HepG2 (cell line): ENCODE data around the gene KATNB1. TPM values are rescaled to one million over a fixed set of nuclear protein-coding genes. Genes with fewer than 3 reads are reported as not detected.

ENCODE experiments used
- CREM ChIP-seq, 2 experiments: sonication (generic) in 1 of 2; formaldehyde crosslinking in 1 of 2; IDR thresholded peaks; 2 replicates each; pipeline versions ENCODE4 v1.4.0 to v1.6.1; 2016 to 2020; ENCODE audit warnings: antibody characterized with exemption in 1 of 2, mild to moderate bottlenecking in 1 of 2, missing genetic modification reagents in 1 of 2
- DBP ChIP-seq: sonication (generic); formaldehyde crosslinking; IDR thresholded peaks from 2 replicates; pipeline ENCODE4 v1.4.0; 2020; ENCODE audit warnings: missing genetic modification reagents; ENCODE audit errors: not compliant biosample characterization
- IRF2 ChIP-seq: IDR thresholded peaks from 2 replicates; pipeline ENCODE4 v1.6.1; 2018; ENCODE audit warnings: missing genetic modification reagents, missing compliant biosample characterization
- MBNL3 ChIP-seq: fragments of 250-450 bp; sonication (Bioruptor Pico); conservative IDR thresholded peaks from 2 replicates; pipeline ENCODE4 v1.8.0; 2022; ENCODE audit warnings: mild to moderate bottlenecking, inconsistent platforms
- NFYB ChIP-seq: sonication (generic); formaldehyde crosslinking; IDR thresholded peaks from 2 replicates; pipeline ENCODE4 v1.4.0; 2020; ENCODE audit warnings: missing genetic modification reagents
- PRPF4 ChIP-seq: fragments of 200-400 bp; formaldehyde crosslinking; IDR thresholded peaks from 2 replicates; pipeline ENCODE4 v1.6.1; 2016; ENCODE audit warnings: low read length, low read depth; ENCODE audit not compliant: poor library complexity, severe bottlenecking
- RBM22 ChIP-seq: fragments of 200-400 bp; formaldehyde crosslinking; optimal IDR thresholded peaks from 2 replicates; pipeline ENCODE3; 2017; ENCODE audit warnings: mild to moderate bottlenecking, low read length, moderate library complexity
- RCOR2 ChIP-seq: IDR thresholded peaks from 2 replicates; pipeline ENCODE4 v1.6.1; 2016; ENCODE audit warnings: missing biosample characterization, missing genetic modification reagents
- RXRA ChIP-seq: sonication (generic); formaldehyde crosslinking; IDR thresholded peaks from 2 replicates; pipeline ENCODE4 v1.5.1; 2020; ENCODE audit warnings: missing genetic modification reagents
- ZFP82 ChIP-seq: sonication (generic); formaldehyde crosslinking; IDR thresholded peaks from 2 replicates; pipeline ENCODE4 v1.5.1; 2020; ENCODE audit warnings: mild to moderate bottlenecking, missing genetic modification reagents, borderline replicate concordance
- ZNF503 ChIP-seq: sonication (generic); formaldehyde crosslinking; IDR thresholded peaks from 2 replicates; pipeline ENCODE4 v1.4.0; 2020; ENCODE audit warnings: missing genetic modification reagents
- ZNF598 ChIP-seq: sonication (generic); formaldehyde crosslinking; IDR thresholded peaks from 2 replicates; pipeline ENCODE4 v1.5.1; 2020; ENCODE audit warnings: mild to moderate bottlenecking, missing genetic modification reagents, borderline replicate concordance
- polyA plus RNA-seq, 8 experiments: library from polyadenylated mRNA; depleted of rRNA in 3 of 8; stranded (reverse) in 7 of 8; unstranded in 1 of 8; fragments of >200 nt; fragmentation: Illumina TruSeq in 4 of 8; extraction: Trizol in 4 of 8; gene quantifications; 2 replicates each; pipeline versions ENCODE4 v1.2.1 to v1.2.3, GENCODE V29; 2011 to 2016; ENCODE audit warnings: low read depth in 4 of 8, missing spikeins in 1 of 8, mixed read lengths in 1 of 8; ENCODE audit not compliant: insufficient read depth in 1 of 8
- total RNA-seq, 5 experiments: library from RNA; depleted of rRNA; stranded (reverse); fragments of >200 nt; fragmentation: Illumina TruSeq; extraction: Trizol; gene quantifications; 2 replicates each; pipeline ENCODE4 v1.2.3, GENCODE V29; 2016; ENCODE audit warnings: low read depth in 1 of 5
- TF ChIP-seq, protein P1 (sequence below): sonication (generic); formaldehyde crosslinking; IDR thresholded peaks from 2 replicates; pipeline ENCODE4 v1.4.0; 2020; ENCODE audit warnings: missing genetic modification reagents
- TF ChIP-seq, protein P2 (sequence below): sonication (generic); formaldehyde crosslinking; IDR thresholded peaks from 2 replicates; pipeline ENCODE4 v1.8.0; 2022; ENCODE audit warnings: mild to moderate bottlenecking, missing genetic modification reagents, borderline replicate concordance
- TF ChIP-seq, protein P3 (sequence below): sonication (generic); formaldehyde crosslinking; conservative IDR thresholded peaks from 2 replicates; pipeline ENCODE4 v1.8.0; 2022; ENCODE audit warnings: mild to moderate bottlenecking, moderate library complexity, missing genetic modification reagents
- TF ChIP-seq, protein P4 (sequence below): sonication (generic); formaldehyde crosslinking; IDR thresholded peaks from 2 replicates; pipeline ENCODE4 v1.5.1; 2020; ENCODE audit warnings: missing genetic modification reagents, mild to moderate bottlenecking, borderline replicate concordance

Gene KATNB1
- total and polyA plus RNA-seq, 2 of the 13 experiments (the other 11 are each of a cell fraction or from before 2014, with no cell fraction given) = 31.5 to 43.5 TPM

DNA sequence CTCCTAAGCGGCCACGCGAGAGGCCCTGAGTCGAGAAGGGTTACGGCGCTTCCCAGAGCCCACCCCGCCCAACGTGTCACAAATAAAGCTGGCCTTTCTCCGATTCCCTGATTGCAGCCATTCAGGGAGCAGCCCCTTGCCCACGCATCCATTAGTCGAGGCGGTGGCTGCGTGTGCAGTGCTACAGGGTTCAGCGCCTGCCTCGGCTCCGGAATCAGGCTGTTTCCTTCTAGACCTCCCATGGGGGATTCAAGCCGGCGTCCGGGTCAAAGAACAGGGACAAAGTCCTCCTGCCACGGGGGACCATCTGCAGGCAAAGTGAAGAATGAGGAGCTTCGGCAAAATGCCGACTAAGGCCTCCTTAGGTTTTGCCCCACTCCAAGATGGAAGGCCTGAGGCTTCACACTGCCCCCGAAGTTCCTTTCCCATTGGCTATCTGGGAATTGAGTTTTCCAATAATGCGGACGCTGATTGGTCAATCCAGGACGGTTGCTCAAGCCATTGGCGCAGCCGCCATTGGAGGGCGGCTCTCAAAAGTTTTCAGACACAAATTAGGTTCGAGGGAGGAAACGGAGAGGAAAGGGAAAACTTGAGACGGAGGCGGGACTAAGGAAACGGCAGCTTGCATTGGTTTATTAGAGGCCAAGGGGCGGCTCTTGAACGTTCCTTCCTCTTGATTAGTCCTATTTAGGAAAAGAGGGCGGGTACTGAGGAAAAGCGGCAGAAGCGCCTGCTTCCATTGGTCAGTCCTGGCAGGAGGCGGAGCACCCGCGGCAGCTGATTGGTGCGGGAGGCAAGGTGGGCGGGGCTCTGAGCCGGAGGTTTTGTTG lies 430 bp upstream of the KATNB1 start (continued):
- TF ChIP-seq, protein P1, sequence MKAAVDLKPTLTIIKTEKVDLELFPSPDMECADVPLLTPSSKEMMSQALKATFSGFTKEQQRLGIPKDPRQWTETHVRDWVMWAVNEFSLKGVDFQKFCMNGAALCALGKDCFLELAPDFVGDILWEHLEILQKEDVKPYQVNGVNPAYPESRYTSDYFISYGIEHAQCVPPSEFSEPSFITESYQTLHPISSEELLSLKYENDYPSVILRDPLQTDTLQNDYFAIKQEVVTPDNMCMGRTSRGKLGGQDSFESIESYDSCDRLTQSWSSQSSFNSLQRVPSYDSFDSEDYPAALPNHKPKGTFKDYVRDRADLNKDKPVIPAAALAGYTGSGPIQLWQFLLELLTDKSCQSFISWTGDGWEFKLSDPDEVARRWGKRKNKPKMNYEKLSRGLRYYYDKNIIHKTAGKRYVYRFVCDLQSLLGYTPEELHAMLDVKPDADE (CRISPR knock-in tag) = no peak
- TF ChIP-seq NFYB (CRISPR knock-in tag) = peak; percentile 96
- no peak for TF ChIP-seq DBP (CRISPR knock-in tag)
- TF ChIP-seq ZNF598 (CRISPR knock-in tag) = peak; percentile 96
- TF ChIP-seq, protein P2, sequence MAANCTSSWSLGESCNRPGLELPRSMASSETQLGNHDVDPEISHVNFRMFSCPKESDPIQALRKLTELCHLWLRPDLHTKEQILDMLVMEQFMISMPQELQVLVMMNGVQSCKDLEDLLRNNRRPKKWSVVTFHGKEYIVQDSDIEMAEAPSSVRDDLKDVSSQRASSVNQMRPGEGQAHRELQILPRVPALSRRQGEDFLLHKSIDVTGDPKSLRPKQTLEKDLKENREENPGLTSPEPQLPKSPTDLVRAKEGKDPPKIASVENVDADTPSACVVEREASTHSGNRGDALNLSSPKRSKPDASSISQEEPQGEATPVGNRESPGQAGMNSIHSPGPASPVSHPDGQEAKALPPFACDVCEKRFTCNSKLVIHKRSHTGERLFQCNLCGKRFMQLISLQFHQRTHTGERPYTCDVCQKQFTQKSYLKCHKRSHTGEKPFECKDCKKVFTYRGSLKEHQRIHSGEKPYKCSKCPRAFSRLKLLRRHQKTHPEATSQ (CRISPR knock-in tag) = no peak
- no peak for TF ChIP-seq PRPF4
- TF ChIP-seq, protein P3, sequence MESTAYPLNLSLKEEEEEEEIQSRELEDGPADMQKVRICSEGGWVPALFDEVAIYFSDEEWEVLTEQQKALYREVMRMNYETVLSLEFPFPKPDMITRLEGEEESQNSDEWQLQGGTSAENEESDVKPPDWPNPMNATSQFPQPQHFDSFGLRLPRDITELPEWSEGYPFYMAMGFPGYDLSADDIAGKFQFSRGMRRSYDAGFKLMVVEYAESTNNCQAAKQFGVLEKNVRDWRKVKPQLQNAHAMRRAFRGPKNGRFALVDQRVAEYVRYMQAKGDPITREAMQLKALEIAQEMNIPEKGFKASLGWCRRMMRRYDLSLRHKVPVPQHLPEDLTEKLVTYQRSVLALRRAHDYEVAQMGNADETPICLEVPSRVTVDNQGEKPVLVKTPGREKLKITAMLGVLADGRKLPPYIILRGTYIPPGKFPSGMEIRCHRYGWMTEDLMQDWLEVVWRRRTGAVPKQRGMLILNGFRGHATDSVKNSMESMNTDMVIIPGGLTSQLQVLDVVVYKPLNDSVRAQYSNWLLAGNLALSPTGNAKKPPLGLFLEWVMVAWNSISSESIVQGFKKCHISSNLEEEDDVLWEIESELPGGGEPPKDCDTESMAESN (CRISPR knock-in tag) = 0 out of 2 replicates have a peak, but pooled peaks have one; percentile 22
- TF ChIP-seq RBM22 = no peak
- TF ChIP-seq RXRA (CRISPR knock-in tag) = peak; percentile 32; the same call in 1 of the 2 replicates
- no peak for TF ChIP-seq MBNL3 (CRISPR knock-in tag)
- no peak for TF ChIP-seq ZFP82 (CRISPR knock-in tag)
- TF ChIP-seq, protein P4, sequence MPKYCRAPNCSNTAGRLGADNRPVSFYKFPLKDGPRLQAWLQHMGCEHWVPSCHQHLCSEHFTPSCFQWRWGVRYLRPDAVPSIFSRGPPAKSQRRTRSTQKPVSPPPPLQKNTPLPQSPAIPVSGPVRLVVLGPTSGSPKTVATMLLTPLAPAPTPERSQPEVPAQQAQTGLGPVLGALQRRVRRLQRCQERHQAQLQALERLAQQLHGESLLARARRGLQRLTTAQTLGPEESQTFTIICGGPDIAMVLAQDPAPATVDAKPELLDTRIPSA (CRISPR knock-in tag) = no peak
- no peak; the same call in 1 of the 2 replicates for TF ChIP-seq IRF2 (CRISPR knock-in tag)
- TF ChIP-seq ZNF503 (CRISPR knock-in tag) = no peak; the same call in 1 of the 2 replicates
- peak; percentile 96 for TF ChIP-seq CREM (IDR thresholded peaks at IDR 0.05)
- TF ChIP-seq CREM (CRISPR knock-in tag; IDR thresholded peaks at IDR 0.05) = no peak
- no peak for TF ChIP-seq RCOR2 (CRISPR knock-in tag)
